Measurements from ENCODE around the gene PGAP6.
"Not testable (repeated sequence)": the region's sequence is repeated elsewhere in the genome, so short reads cannot be mapped to it uniquely, and the experiment has no call there.

PGAP6 gene

GRCh38 chr16:367333-367903, 14.4 kb downstream of the PGAP6 start:
- FAIRE-seq = no peak
- DNase-seq (ENCODE audit: low spot score) = no peak

DNA sequence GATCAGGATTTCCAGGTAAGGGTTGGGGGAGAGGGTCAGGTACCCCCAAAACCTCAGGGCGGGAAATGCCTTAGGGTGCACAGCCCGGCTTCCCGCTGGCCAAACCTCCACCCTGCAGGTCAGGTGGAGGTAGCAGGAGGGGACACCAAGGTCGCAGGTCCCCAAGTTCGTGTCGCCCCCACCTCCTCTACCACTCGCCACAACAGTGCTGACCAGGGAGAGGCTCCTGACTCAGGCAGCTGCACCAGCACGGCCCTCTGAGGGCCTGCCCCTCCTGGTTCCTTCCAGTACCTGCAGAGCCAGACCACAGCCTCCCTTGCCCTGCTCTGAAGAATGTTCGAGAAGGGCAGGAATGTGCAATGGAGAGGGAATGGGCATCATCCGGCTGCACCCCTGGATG, 15.3 kb downstream of the PGAP6 start:
- FAIRE-seq (no peak), DNase-seq (ENCODE audit: low spot score) (no peak)

DNA sequence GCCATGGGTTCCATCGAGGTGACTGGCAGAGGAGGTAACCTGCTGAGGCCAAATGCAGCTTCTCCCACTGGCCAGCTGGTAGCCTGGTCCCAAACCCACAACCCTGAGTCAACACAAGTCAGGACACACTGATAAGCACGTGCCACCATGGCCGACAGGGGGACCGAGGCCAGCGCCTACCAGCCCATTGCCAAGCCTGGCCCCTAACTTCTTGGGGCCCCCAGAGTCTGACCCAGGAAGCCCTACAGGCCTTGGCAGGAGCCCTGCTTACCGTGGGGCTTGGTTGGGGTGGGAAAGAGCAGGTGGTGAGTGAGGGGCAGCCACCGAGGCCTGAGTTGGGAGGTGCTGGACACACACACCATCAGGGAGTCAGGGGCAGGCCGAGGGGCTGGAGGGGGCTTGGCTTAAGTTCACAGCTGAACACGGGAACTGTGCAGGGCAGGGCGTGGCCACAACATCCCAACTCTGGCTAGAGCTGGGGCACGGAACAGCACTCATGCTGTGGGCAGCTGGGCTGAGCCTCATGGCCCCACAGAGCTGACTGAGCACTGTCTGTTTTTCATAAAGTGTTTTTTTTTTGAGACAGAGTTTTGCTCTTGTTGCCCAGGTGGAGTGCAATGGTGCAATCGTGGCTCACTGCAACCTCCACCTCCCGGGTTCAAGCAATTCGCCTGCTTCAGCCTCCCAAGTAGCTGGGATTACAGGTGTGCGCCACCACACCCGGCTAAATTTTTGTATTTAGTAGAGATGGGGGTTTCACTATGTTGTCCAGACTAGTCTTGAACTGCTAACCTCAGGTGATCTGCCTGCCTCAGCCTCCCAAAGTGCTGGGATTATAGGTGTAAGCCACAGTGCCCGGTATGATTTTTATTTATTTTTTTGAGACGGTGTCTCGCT, 16.9 kb downstream of the PGAP6 start:
- no peak for FAIRE-seq
- no peak for DNase-seq (ENCODE audit: low spot score)

DNA sequence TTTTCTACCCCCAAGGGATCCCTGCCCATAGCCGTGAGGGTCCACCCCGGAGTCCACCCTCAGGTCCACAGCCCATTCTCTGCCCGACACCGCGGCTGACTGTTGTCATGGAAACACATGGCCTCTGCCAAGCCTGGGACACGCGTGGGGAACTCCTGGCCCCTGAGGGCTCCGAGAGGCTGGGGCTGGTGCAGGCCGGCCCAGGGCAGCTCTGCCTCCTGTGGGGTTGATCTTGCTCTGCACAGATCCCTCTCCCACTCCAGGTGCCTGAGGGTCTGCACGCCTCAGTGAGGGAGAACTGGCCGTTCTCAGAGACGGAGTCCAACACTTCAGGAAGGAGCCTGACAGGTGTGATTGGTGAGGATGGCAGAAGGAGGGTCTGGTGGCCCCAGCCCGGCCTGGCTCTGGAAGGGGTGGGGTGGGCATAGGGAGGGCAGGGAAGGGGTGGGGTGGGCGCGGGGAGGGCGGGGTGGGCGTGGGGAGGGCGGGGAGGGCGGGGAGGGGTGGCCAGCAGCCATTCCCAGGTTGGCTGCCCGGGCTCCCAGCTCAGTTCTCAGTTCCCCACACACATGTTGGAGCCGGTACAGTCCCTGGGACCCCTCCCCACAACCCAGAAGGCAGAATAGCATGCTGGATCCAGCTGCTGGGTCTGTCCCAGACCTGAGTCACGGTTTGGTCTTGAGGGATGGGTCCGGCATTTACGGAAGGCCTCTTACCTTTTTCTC, 17.9 kb downstream of the PGAP6 start:
- DNase-seq (ENCODE audit: low spot score) = no peak
- no peak for FAIRE-seq

GRCh38 chr16:363110-363765, 18.5 kb downstream of the PGAP6 start:
- FAIRE-seq (no peak), DNase-seq (ENCODE audit: low spot score) (no peak)

DNA sequence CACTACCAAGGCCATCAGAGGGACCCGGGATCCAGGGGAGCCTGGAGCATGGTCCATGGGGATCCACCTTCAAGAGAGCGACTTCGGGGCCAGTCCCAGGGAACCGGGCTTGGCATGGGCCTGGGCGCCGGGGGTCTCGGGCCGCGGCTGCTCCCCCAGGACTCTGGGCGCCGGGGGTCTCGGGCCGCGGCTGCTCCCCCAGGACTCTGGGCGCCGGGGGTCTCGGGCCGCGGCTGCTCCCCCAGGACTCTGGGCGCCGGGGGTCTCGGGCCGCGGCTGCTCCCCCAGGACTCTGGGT, 19.1 kb downstream of the PGAP6 start:
- DNase-seq (ENCODE audit: low spot score); FAIRE-seq: not testable (repeated sequence)

GRCh38 chr16:361872-362701, 19.7 kb downstream of the PGAP6 start:
- FAIRE-seq (no peak), DNase-seq (ENCODE audit: low spot score) (peak; percentile 75)

DNA sequence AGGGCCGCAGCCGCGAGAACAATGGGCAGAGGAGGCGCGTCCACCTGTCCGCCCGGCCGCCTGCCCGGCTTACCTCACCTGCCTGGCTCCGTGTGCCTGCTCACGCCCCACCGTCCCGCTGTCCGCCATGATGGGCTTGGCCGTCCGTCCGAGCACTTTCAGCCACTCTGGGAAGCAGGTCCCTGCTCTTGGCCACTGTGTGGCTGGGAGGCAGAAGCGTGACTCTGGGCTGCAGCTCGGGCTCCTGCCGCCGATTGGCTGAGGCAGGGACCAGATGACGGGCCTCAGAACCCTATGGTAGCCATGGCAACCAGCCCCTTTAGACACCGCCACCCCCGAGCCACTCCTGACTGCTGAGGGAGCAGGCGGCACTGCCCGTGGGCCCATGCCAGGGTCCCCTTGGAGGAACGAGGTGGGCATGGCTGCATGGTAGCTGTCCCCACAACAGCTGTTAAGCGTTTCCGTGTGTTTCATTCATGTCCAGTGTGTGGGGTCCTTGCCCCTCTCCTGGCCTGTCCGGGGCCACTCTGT, 20.4 kb downstream of the PGAP6 start:
- no peak for FAIRE-seq
- DNase-seq (ENCODE audit: low spot score) = no peak

DNA sequence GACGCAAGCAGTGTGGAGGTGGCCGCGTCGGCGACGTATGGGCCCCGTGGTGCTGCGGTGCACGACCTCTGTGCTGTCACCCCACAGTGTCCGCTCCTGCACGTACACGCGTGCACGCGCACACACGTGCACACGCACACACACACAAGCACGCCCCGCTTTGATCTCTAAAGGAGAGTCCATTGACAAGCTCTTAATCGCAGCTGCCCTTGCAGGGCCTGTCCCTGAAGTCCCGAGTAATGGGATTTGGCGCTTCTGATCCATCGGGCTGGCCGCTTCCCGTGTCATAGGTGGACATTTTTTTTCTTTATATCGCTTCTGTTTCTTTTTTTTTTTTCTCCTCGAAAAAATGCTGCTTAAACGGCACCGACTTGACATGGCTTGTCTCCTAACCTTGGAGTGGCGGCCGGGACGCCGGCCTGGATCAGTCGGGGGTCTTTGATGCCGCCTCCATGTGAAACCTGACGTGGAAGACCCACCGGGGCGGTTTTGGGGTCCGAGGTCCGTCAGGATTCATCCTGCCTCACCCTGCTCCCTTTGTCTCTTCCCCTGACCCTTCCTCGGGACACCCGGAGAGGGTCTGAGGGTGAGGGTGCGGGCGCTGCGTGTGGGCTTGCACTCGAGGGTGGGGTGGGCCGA, 21.0 kb downstream of the PGAP6 start:
- no peak for DNase-seq (ENCODE audit: low spot score)
- FAIRE-seq = no peak

- FAIRE-seq = no peak
- DNase-seq (ENCODE audit: low spot score) = no peak
These were observed 21.7 kb downstream of the PGAP6 start for GRCh38 chr16:359871-360697.

GRCh38 chr16:359067-359763, 22.6 kb downstream of the PGAP6 start:
- no peak for FAIRE-seq
- DNase-seq (ENCODE audit: low spot score) = no peak

GRCh38 chr16:356741-357140, 25.0 kb downstream of the PGAP6 start:
- DNase-seq (ENCODE audit: low spot score) = no peak
- FAIRE-seq = no peak

- FAIRE-seq (no peak), DNase-seq (ENCODE audit: low spot score) (no peak)
These were observed 26.8 kb downstream of the PGAP6 start for GRCh38 chr16:354971-355461.

DNA sequence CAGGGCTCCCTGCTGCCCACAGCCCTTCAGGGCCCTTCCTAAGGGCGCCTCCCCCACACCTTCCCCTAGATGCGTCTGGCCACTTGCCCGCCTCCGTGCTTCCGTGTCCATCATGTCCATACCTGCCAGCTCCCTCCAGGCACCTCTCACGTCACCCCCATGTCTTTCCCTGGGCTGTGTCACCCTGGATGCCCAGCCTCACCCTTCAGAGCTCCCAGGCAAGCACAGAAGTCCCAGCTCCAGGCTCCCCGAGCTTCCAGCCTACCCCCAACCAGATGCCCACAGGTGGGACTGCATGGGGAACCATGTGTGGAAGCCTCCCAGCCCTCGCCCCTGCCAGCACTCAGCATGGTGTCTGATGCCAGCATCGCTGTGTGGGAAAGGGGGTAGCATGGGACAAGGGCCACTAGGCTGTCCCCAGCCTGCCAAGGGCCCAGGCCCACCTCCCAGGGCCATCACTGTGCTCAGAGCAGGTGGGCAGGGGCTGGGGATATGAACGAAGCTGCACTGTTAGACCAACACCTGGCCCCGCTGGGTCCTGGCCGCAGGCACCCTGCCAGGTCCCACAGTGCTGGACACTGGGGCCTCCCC, 27.4 kb downstream of the PGAP6 start:
- no peak for DNase-seq (ENCODE audit: low spot score)
- FAIRE-seq = no peak

DNA sequence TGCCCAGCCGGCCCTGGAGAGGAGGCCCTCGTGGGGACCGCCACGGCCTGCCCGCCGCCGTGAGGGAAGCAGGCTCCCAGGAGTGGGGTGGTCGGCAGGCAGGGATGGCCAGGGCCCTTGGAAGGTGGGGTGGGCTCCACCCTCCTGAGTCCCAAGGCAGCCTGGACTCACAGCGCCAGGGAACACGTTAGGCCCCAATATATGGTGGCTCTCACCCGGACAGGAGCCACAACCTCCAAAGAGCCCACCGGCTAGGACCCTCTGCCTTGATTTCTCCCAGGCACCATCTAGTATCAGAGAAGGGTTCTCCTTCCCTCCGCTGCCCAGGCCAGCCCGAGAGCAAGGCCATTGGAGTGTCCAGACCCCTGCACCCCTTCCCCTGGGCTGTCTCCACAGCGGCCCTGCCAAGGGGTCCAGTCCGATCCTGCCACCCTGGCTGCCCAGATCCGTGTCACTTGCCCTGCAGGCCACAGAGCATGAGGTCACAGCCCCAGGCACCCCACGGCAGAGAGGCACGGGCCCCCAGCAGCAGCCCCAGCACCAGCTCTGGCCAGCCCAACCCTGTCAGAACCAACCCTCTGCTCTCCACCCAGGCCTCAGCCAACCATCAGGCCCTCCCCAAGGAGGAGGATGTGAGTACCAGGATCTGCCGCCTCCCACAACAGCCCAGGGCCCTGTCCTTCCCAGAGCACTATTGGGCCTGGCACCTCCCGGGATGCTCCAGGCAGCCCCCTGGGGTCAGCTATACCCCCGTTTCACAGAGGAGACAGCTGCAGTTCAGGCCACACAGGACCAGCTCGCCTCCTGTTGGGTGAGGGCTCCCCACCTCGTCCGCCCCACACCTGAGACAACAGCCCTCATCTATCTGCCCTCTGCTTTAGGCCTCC, 28.1 kb downstream of the PGAP6 start:
- DNase-seq (ENCODE audit: low spot score) = no peak
- no peak for FAIRE-seq

DNA sequence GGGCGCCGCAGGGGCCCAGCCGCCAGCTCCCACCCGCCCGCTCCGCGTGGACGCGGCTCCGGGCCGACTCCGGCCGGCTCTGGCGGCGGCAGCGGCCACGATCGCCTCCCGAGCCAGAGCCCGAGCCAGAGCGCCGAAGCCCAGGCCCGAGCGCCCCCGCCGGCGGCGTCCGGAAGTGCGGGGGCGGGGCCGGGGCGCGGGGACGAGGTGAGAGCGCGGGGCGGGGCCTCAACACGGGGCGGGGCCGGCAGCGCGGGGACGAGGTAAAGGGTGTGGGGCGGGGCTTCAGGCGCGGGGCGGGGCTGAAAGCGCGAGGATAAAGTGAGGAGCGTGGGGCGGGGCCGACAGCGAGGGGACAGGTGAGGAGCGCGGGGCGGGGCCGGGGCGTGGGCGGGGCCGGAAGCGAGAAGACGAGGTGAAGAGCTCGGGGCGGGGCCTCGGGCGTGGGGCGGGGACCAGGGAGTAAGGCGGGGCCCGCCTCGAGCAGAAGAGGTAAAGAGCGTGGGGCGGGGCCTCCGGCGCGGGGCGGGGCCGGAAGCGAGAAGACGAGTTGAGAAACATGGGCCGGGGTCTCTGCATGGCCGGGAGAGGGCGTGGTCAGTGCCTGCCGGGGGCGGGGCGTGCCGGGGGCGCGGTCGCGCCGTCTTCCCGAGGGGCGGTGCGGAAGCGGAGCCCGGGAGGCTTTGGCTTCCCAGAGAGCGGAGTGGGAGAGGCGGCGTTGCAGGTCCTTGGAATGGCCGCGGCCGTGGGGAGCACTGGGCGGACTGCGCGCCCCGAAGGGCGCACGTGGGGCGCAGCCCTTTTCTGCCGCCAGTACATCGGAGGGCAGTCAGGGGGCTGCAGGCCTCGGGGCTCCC, 29.0 kb downstream of the PGAP6 start, which contains the start of gene AXIN1:
TSS of gene AXIN1 (minus strand) at position 177 of the 857 bp plus-strand sequence. CDS start 5,698 bp downstream, outside the sequence.
- DNase-seq (ENCODE audit: low spot score) (peak; percentile 95), FAIRE-seq (no peak)

Data from urothelium cell line (cell line).